ENCODE measurements around the gene POP7.

DNA sequence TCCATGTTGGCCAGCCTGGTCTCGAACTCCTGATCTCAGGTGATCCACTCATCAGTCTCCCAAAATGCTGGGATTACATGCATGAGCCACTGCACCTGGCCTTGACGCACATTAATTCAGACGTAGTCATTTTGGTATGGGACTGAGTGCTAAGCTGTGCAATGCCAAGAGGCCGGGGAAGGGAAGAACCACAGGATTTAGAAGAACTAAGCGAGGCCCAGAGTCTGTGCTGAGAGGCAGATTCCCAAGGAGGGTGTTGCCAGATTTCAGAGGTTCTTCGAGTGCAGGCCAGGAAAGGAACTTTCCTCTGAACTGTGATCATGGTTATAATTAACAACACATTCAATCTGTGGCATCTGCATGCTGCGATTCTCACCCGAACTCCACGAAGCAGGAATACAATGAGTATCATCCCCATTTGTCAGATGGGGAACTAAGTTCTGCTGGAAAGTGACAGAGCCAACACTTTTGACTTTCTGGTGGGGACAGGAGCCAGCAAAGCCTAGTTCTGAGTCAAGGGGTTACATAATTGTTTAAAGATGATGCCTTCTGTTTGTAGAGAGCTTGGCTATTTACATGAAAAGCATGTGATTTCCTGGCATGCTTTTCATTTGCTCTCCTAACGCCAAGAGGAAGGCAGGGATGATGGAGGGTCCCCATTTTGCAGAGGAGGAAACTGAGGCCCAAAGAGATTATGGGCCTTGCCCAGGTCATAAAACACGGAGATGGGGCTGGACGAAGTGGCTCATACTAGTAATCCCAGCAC, 21.3 kb downstream of the POP7 start:
- TF ChIP-seq, protein P1, sequence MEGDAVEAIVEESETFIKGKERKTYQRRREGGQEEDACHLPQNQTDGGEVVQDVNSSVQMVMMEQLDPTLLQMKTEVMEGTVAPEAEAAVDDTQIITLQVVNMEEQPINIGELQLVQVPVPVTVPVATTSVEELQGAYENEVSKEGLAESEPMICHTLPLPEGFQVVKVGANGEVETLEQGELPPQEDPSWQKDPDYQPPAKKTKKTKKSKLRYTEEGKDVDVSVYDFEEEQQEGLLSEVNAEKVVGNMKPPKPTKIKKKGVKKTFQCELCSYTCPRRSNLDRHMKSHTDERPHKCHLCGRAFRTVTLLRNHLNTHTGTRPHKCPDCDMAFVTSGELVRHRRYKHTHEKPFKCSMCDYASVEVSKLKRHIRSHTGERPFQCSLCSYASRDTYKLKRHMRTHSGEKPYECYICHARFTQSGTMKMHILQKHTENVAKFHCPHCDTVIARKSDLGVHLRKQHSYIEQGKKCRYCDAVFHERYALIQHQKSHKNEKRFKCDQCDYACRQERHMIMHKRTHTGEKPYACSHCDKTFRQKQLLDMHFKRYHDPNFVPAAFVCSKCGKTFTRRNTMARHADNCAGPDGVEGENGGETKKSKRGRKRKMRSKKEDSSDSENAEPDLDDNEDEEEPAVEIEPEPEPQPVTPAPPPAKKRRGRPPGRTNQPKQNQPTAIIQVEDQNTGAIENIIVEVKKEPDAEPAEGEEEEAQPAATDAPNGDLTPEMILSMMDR (IDR thresholded peaks at IDR 0.05): no peak
- no peak for TF ChIP-seq POLR2A (IDR thresholded peaks at IDR 0.05)
